NOMO-1 (cell line): Measurements from ENCODE around the gene INKA1.
"Not testable (repeated sequence)": the region's sequence is repeated elsewhere in the genome, so short reads cannot be mapped to it uniquely, and the experiment has no call there.

Experiments used
- DNase-seq, 2 experiments: peaks; one replicate each; lab custom pipeline; 2025; ENCODE audit not compliant: unreplicated experiment in 2 of 2; lab: John Stamatoyannopoulos, UW

The INKA1 gene

GRCh38 chr3:49802719-49803464 lies at the start of gene INKA1:
INKA1 (plus strand) TSS chr3:49803261; CDS start chr3:49803393, 132 bp downstream.
- DNase-seq, result peak; percentile 79 to 89

GRCh38 chr3:49754536-49754935 lies 48.5 kb upstream of the INKA1 start:
- DNase-seq, result no peak

- no peak for DNase-seq
These were observed 47.0 kb upstream of the INKA1 start for GRCh38 chr3:49756036-49756435.

GRCh38 chr3:49757197-49757596 lies 45.9 kb upstream of the INKA1 start:
- DNase-seq, result no peak

- no peak for DNase-seq
These were observed 43.8 kb upstream of the INKA1 start for GRCh38 chr3:49759226-49759625.

- no peak for DNase-seq
These were observed 41.4 kb upstream of the INKA1 start for GRCh38 chr3:49761661-49762060.

- no peak for DNase-seq
These were observed 39.1 kb upstream of the INKA1 start for GRCh38 chr3:49763981-49764380.

GRCh38 chr3:49769286-49769915 lies 33.7 kb upstream of the INKA1 start:
- DNase-seq, result no peak

- no peak for DNase-seq
These were observed 33.1 kb upstream of the INKA1 start for GRCh38 chr3:49769926-49770325.

GRCh38 chr3:49771340-49771938 lies 31.6 kb upstream of the INKA1 start:
- DNase-seq, result no peak

GRCh38 chr3:49772703-49773102 lies 30.4 kb upstream of the INKA1 start:
- DNase-seq, result no peak

- no peak for DNase-seq
These were observed 27.5 kb upstream of the INKA1 start for GRCh38 chr3:49775538-49775937.

GRCh38 chr3:49776101-49776500 lies 27.0 kb upstream of the INKA1 start:
- DNase-seq, result not testable (repeated sequence)

GRCh38 chr3:49779358-49780079 lies 23.5 kb upstream of the INKA1 start:
- DNase-seq, result no peak

- no peak for DNase-seq
These were observed 22.7 kb upstream of the INKA1 start for GRCh38 chr3:49780080-49780974.

GRCh38 chr3:49780975-49781365 lies 22.1 kb upstream of the INKA1 start:
- not testable (repeated sequence) for DNase-seq

GRCh38 chr3:49781415-49782199 lies 21.5 kb upstream of the INKA1 start:
- no peak for DNase-seq

- not testable (repeated sequence) for DNase-seq
These were observed 20.8 kb upstream of the INKA1 start for GRCh38 chr3:49782277-49782676.

GRCh38 chr3:49785565-49786356 lies 17.3 kb upstream of the INKA1 start:
- peak in 1 of 2 experiments; percentile 51 for DNase-seq
